OCI-LY1 (cell line): Measurements from ENCODE around the gene DACH1.

Experiments used
- H2AFZ ChIP-seq: fragments of 200-600 bp; sonication (generic), shearing (Covaris generic); 2 replicates; pipeline ENCODE4 v1.6.0; 2014; ENCODE audit warnings: antibody characterized with exemption, mild to moderate bottlenecking, low read length
- H3F3A ChIP-seq: fragments of 200-600 bp; sonication (generic), shearing (Covaris generic); 2 replicates; pipeline ENCODE4 v1.6.0; 2014; ENCODE audit warnings: mild to moderate bottlenecking, antibody characterized with exemption, low read length, moderate library complexity; ENCODE audit not compliant: insufficient read depth
- H3K27ac ChIP-seq: fragments of 200-600 bp; sonication (generic); 2 replicates; pipeline ENCODE4 v1.5.1; 2014; ENCODE audit warnings: low read length, mixed run types, mild to moderate bottlenecking, low read depth; ENCODE audit not compliant: poor library complexity, severe bottlenecking
- H3K27me3 ChIP-seq: fragments of 200-600 bp; sonication (generic); 2 replicates; pipeline ENCODE4 v1.6.0; 2014; ENCODE audit warnings: antibody characterized with exemption, mild to moderate bottlenecking, low read length, moderate library complexity; ENCODE audit not compliant: insufficient read depth
- H3K36me3 ChIP-seq: fragments of 200-600 bp; sonication (generic); 2 replicates; pipeline ENCODE4 v1.6.1; 2014; ENCODE audit warnings: mild to moderate bottlenecking, antibody characterized with exemption, low read length, moderate library complexity, mixed read lengths; ENCODE audit not compliant: insufficient read depth
- H3K4me1 ChIP-seq: fragments of 200-600 bp; sonication (generic); 2 replicates; pipeline ENCODE4 v1.5.1; 2014; ENCODE audit warnings: mild to moderate bottlenecking, low read length, moderate library complexity; ENCODE audit not compliant: insufficient read depth, severe bottlenecking
- H3K4me2 ChIP-seq: fragments of 200-600 bp; sonication (generic), shearing (Covaris generic); 2 replicates; pipeline ENCODE4 v1.6.1; 2014; ENCODE audit warnings: low read length
- H3K4me3 ChIP-seq: fragments of 200-600 bp; sonication (generic); 2 replicates; pipeline ENCODE4 v1.5.1; 2014; ENCODE audit warnings: low read length, low read depth, mild to moderate bottlenecking, mixed read lengths; ENCODE audit not compliant: poor library complexity, severe bottlenecking
- H3K79me2 ChIP-seq: fragments of 200-600 bp; shearing (Covaris generic); 2 replicates; pipeline ENCODE4 v1.6.1; 2016; ENCODE audit warnings: mixed run types, low read length, mixed read lengths; ENCODE audit not compliant: insufficient read depth
- H3K9ac ChIP-seq: fragments of 200-600 bp; sonication (generic), shearing (Covaris generic); 2 replicates; pipeline ENCODE4 v1.6.1; 2014; ENCODE audit warnings: mild to moderate bottlenecking, low read length, mixed read lengths
- H3K9me2 ChIP-seq: fragments of 200-600 bp; sonication (generic), shearing (Covaris generic); 2 replicates; pipeline ENCODE4 v1.6.1; 2014; ENCODE audit warnings: low read depth, mild to moderate bottlenecking, low read length, mixed read lengths
- H3K9me3 ChIP-seq: fragments of 200-600 bp; shearing (Covaris generic); 2 replicates; pipeline ENCODE4 v1.6.1; 2014; ENCODE audit warnings: low read length, mixed read lengths
- H4K20me1 ChIP-seq: fragments of 200-600 bp; sonication (generic), shearing (Covaris generic); 2 replicates; pipeline ENCODE4 v1.6.0; 2016; ENCODE audit warnings: mild to moderate bottlenecking, low read length; ENCODE audit not compliant: insufficient read depth
- EZH2 ChIP-seq: fragments of 200-600 bp; sonication (generic), shearing (Covaris generic); IDR thresholded peaks from 2 replicates; pipeline ENCODE4 v1.8.0; 2017; ENCODE audit warnings: borderline replicate concordance, mixed run types, mild to moderate bottlenecking, antibody characterized with exemption, low read length, moderate library complexity, mixed read lengths
- TF ChIP-seq, protein P1 (sequence below): fragments of 200-600 bp; sonication (generic), shearing (Covaris generic); IDR thresholded peaks from 2 replicates; pipeline ENCODE4 v1.5.1; 2017; ENCODE audit warnings: mild to moderate bottlenecking, antibody characterized with exemption, low read length, moderate library complexity, mixed read lengths

DACH1 gene

DNA sequence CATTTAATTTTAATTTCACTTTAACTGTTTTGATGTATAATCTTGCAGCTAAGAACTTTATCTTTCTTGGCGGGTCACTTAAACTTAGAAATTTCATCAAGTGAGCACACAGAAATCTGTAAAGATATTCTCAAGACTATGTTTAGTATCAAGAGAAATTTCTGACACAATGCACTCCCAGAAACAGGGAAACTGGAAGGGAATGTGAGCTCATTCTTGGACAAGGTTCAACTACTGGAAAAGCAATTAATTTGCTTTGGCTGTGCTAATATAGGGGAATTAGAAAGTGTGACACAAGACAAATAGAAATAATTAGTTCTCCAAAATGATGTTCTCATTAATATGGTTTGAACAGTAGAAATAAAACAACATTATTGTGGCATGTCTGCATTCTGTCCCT is 402.3 kb downstream of the DACH1 start:
- H3K4me3 ChIP-seq = no peak overlapping the region
- no peaks in the 10 kb centered on the region for H3K36me3 ChIP-seq
- H3K9me3 ChIP-seq = no peaks in the 10 kb centered on the region
- no peaks in the 10 kb centered on the region for H3K27me3 ChIP-seq
- H3K4me2 ChIP-seq = no peak overlapping the region
- no peaks in the 10 kb centered on the region for H3F3A ChIP-seq
- H2AFZ ChIP-seq = no peak overlapping the region; the same call in 1 of the 2 replicates
- H3K9me2 ChIP-seq = no peaks in the 10 kb centered on the region
- no peaks in the 10 kb centered on the region for H3K79me2 ChIP-seq
- TF ChIP-seq, protein P1, sequence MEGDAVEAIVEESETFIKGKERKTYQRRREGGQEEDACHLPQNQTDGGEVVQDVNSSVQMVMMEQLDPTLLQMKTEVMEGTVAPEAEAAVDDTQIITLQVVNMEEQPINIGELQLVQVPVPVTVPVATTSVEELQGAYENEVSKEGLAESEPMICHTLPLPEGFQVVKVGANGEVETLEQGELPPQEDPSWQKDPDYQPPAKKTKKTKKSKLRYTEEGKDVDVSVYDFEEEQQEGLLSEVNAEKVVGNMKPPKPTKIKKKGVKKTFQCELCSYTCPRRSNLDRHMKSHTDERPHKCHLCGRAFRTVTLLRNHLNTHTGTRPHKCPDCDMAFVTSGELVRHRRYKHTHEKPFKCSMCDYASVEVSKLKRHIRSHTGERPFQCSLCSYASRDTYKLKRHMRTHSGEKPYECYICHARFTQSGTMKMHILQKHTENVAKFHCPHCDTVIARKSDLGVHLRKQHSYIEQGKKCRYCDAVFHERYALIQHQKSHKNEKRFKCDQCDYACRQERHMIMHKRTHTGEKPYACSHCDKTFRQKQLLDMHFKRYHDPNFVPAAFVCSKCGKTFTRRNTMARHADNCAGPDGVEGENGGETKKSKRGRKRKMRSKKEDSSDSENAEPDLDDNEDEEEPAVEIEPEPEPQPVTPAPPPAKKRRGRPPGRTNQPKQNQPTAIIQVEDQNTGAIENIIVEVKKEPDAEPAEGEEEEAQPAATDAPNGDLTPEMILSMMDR = no peak
- no peak for TF ChIP-seq EZH2
- H3K4me1 ChIP-seq = no peaks in the 10 kb centered on the region
- H3K9ac ChIP-seq = no peak overlapping the region
- H3K27ac ChIP-seq = no peak overlapping the region
- H4K20me1 ChIP-seq = no peaks in the 10 kb centered on the region

DNA sequence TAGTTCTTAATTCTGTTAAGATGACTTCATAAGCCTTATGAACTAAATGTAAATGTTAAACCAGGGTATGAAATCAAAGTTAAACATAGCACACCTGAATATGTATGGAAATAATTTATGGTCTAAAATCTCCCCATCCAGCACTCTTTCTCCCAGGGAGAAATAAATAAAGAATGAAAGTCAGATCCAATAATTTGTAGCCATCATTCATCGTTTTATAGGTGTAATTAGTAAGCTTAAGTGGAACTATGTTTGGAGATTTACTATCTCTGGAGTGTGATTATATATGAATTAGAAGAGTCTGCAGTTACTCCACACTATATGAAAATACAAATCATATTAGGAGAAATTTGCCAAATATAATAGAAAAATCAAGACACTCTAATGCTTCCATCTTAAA is 405.1 kb downstream of the DACH1 start:
- Histone ChIP-seq H3K4me2 (no peak overlapping the region), H3K27ac (no peak overlapping the region), H3F3A (no peaks in the 10 kb centered on the region), H3K4me1 (no peaks in the 10 kb centered on the region), H3K9me2 (no peaks in the 10 kb centered on the region), H2AFZ (no peak overlapping the region), H3K9ac (no peak overlapping the region), H3K36me3 (no peaks in the 10 kb centered on the region), H3K27me3 (no peaks in the 10 kb centered on the region), H4K20me1 (no peaks in the 10 kb centered on the region), H3K79me2 (no peaks in the 10 kb centered on the region), H3K9me3 (no peaks in the 10 kb centered on the region), H3K4me3 (no peak overlapping the region)
- no peak for TF ChIP-seq EZH2
- TF ChIP-seq, protein P1 = no peak

DNA sequence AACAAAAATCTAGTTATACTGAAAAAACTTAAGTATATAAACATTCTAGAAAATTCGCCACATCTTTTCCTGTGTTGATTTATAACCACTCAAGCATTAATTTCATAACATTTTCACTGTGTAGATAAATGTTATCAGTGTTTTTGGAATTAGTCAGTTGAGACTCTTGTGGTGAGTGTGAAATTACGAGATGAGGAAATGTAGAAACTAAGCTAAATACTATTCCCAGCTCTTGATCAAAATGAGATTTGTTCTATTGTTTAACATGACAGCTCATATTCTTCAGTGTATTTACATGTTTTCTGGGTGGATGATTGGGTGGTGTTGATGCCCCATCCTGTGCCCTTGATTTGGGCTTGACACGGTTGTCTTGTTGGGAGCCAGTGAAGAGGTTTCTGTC is 406.8 kb downstream of the DACH1 start:
- H3K9me3 ChIP-seq = no peaks in the 10 kb centered on the region
- no peaks in the 10 kb centered on the region for H3K4me1 ChIP-seq
- no peak overlapping the region for H2AFZ ChIP-seq
- no peak overlapping the region for H3K4me2 ChIP-seq
- no peaks in the 10 kb centered on the region for H3K79me2 ChIP-seq
- H3K27me3 ChIP-seq = no peaks in the 10 kb centered on the region
- H3K27ac ChIP-seq = no peak overlapping the region
- H3K36me3 ChIP-seq = no peaks in the 10 kb centered on the region
- no peak overlapping the region for H3K9ac ChIP-seq
- H3F3A ChIP-seq = no peaks in the 10 kb centered on the region
- no peak overlapping the region for H3K4me3 ChIP-seq
- no peaks in the 10 kb centered on the region for H3K9me2 ChIP-seq
- no peak for TF ChIP-seq EZH2
- TF ChIP-seq, protein P1 = no peak
- no peaks in the 10 kb centered on the region for H4K20me1 ChIP-seq
